Subcutaneous abdominal adipose tissue (tissue), 5 donors: Measurements from ENCODE around the gene COL4A1.

Experiments used
- H3K27ac ChIP-seq: one replicate; pipeline ENCODE4 v1.7.0; 2013; ENCODE audit warnings: low read depth, mild to moderate bottlenecking, inconsistent platforms, low read length, moderate library complexity
- H3K27me3 ChIP-seq, 5 donors: one replicate each; pipeline ENCODE4 v1.7.0; 2013; ENCODE audit warnings: low read length in 5 of 5, inconsistent platforms in 1 of 5; ENCODE audit not compliant: control insufficient read depth in 5 of 5, insufficient read depth in 4 of 5
- H3K36me3 ChIP-seq, 5 donors: one replicate each; pipeline ENCODE4 v1.7.0; 2013; ENCODE audit warnings: low read length in 5 of 5; ENCODE audit not compliant: control insufficient read depth in 5 of 5, insufficient read depth in 5 of 5
- H3K4me1 ChIP-seq, 5 donors: one replicate each; pipeline ENCODE4 v1.7.0; 2013; ENCODE audit warnings: low read length in 5 of 5, mild to moderate bottlenecking in 3 of 5, moderate library complexity in 1 of 5; ENCODE audit not compliant: control insufficient read depth in 5 of 5, insufficient read depth in 5 of 5
- H3K4me3 ChIP-seq, 5 donors: one replicate each; pipeline ENCODE4 v1.7.0; 2013; ENCODE audit warnings: low read length in 5 of 5, low read depth in 1 of 5
- H3K9ac ChIP-seq, 5 donors: one replicate each; pipeline ENCODE4 v1.7.0; 2013; ENCODE audit warnings: low read length in 5 of 5, mild to moderate bottlenecking in 4 of 5, moderate library complexity in 3 of 5
- H3K9me3 ChIP-seq, 5 donors: one replicate each; pipeline ENCODE4 v1.7.0; 2013; ENCODE audit warnings: low read length in 5 of 5; ENCODE audit not compliant: control insufficient read depth in 5 of 5
- donor health status: healthy.
- donor health status: healthy.
- donor health status: healthy.
- donor health status: healthy.
- donor health status: healthy.

Gene COL4A1

DNA sequence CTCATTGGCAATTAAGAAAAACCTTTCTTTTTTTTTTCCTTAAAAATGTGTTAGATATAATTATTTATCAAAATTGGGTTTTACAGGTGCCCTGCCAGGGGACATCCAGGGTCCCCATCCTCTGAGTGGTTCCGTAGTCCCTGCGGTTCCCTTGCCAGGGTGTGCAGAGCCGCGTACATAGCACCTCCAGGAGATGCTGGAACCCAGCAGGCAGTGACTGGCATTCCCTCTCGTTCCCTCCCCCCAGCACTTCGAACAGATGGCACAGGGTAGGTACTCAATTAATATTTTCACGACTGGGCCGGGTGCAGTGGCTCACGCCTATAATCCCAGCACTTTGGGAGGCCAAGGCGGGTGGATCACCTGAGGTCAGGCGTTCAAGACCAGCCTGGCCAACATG lies 82.0 kb downstream of the COL4A1 start:
- no peak overlapping the region for H3K4me3 ChIP-seq
- no peaks in the 10 kb centered on the region for H3K27me3 ChIP-seq
- peaks cover 0 to 7% (median 3%) of the 10 kb centered on the region in 5 donors for H3K36me3 ChIP-seq
- peaks cover 13 to 64% (median 55%) of the 10 kb centered on the region in 5 donors for H3K4me1 ChIP-seq
- H3K9me3 ChIP-seq = no peaks in the 10 kb centered on the region
- H3K27ac ChIP-seq = no peak overlapping the region
- H3K9ac ChIP-seq = no peak overlapping the region

DNA sequence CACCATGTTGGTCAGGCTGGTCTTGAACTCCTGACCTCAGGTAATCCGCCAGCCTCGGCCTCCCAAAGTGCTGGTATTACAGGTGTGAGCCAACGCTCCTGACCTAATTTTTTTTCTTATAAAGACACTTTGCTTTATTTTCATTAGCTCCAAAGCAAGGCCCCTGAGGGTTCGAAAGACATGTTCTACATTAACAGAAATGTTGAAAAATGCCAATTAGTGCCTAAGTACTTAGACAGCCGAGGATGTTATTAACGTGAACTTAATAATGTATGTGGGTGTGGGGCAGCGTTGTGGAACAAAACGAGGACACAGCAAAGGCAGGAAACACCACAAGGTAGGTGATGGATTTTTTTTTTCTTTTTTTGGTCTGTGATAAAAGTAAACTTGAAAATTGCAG lies 82.4 kb downstream of the COL4A1 start:
- H3K27ac ChIP-seq = peak overlapping the region; percentile 54

DNA sequence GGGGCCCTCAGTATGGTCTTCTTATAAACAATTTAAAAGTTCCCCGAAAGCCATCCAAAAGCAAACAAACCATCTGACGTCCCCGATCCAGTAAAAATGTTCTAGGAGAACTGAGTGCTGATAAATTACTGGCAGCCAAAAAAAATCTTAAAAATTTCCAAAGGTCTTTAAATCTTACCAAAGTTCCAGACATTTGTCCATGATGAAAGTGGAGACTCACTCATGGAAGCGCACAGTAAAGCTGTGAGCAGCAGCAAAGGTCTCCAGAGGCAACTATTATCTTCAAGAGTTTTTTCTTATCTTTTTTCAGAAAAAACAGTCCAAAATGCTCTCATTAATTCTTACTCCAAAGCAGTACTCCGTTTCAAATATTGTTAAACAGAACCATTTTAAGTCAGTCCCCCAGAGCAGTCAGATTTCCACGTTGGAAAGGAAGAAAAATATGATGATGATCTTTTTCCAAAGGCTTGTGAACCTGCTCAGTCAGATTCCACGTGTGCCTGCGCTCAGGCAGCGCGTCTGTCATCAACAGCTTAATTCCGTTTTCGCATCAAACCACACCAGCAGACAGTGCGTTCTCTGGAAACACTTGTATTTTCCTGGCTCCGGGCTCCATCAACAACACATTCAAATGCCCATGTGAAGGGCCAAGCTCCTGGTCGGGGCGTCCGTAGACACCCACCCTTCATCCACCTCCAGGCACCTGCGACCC lies 85.4 kb downstream of the COL4A1 start:
- Histone ChIP-seq H3K9ac (peak overlapping the region in 4 of 5 donors; percentile 21 to 69 (median 68)), H3K27ac (peak overlapping the region; percentile 90), H3K4me1 (peaks cover 11 to 60% (median 53%) of the 10 kb centered on the region in 5 donors), H3K9me3 (no peaks in the 10 kb centered on the region), H3K27me3 (no peaks in the 10 kb centered on the region), H3K36me3 (peaks cover 0 to 9% (median 7%) of the 10 kb centered on the region in 5 donors), H3K4me3 (no peak overlapping the region)

More for the DNA sequence above, 82.4 kb downstream of the COL4A1 start:
- Histone ChIP-seq H3K4me3 (no peak overlapping the region), H3K9me3 (no peaks in the 10 kb centered on the region), H3K36me3 (peaks cover 0 to 3% (median 0%) of the 10 kb centered on the region in 5 donors), H3K27me3 (no peaks in the 10 kb centered on the region), H3K4me1 (peaks cover 13 to 59% (median 50%) of the 10 kb centered on the region in 5 donors), H3K9ac (no peak overlapping the region)

DNA sequence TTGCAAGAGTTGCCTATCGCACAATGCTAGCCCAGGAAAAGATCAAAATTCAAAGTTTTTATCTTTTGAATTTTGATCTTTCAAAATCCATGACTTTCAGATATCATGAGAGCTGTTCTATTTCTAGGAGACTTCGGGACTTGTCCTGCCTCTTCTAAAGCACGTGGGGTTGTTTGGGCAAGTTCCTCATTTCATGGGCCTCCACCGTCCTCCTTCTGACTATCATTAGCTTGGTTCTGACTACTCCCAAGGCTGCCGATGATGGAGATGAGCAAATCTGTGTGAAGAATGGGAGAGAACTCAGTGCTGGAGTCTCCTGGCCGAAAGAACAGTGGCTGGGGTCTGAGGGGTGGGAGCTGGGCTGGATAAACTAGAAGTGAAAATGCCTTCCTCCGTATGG lies 86.5 kb downstream of the COL4A1 start:
- H3K4me1 ChIP-seq = peaks cover 14 to 64% (median 58%) of the 10 kb centered on the region in 5 donors
- H3K4me3 ChIP-seq = no peak overlapping the region
- H3K9me3 ChIP-seq = no peaks in the 10 kb centered on the region
- peaks cover 0 to 9% (median 7%) of the 10 kb centered on the region in 5 donors for H3K36me3 ChIP-seq
- H3K27me3 ChIP-seq = no peaks in the 10 kb centered on the region
- H3K9ac ChIP-seq = peak overlapping the region in 2 of 5 donors; percentile 28 to 59
- peak overlapping the region; percentile 90 for H3K27ac ChIP-seq

GRCh38 chr13:110218581-110219201 lies 88.3 kb downstream of the COL4A1 start:
- Histone ChIP-seq H3K27me3 (no peaks in the 10 kb centered on the region), H3K27ac (peak overlapping the region; percentile 95), H3K9me3 (no peaks in the 10 kb centered on the region), H3K9ac (peak overlapping the region in 1 of 5 donors; percentile 36), H3K4me1 (peaks cover 14 to 66% (median 54%) of the 10 kb centered on the region in 5 donors), H3K36me3 (peaks cover 0 to 14% (median 10%) of the 10 kb centered on the region in 5 donors), H3K4me3 (no peak overlapping the region)

DNA sequence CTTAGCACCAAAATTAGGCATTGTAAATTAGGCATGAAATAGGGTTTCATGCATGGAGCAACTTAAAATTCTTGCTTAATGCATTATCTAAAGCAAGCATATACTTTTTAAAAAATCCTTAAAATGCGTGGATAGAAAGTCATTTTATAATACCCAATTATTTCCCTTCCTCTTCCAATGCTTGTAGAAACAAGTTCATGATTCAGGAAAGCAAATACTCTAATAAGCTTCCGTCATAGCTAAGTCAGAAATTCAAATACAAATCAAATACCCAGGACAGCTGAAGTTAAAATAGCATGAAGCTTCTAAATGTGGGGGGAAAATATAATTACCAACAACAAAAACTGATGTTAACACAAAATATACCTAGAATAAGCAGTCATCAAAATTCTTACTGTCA lies 89.1 kb downstream of the COL4A1 start:
- Histone ChIP-seq H3K9ac (no peak overlapping the region), H3K9me3 (no peaks in the 10 kb centered on the region), H3K36me3 (peaks cover 4 to 23% (median 17%) of the 10 kb centered on the region in 5 donors), H3K27me3 (no peaks in the 10 kb centered on the region), H3K27ac (peak overlapping the region; percentile 95), H3K4me1 (peaks cover 14 to 67% (median 51%) of the 10 kb centered on the region in 5 donors), H3K4me3 (no peak overlapping the region)

DNA sequence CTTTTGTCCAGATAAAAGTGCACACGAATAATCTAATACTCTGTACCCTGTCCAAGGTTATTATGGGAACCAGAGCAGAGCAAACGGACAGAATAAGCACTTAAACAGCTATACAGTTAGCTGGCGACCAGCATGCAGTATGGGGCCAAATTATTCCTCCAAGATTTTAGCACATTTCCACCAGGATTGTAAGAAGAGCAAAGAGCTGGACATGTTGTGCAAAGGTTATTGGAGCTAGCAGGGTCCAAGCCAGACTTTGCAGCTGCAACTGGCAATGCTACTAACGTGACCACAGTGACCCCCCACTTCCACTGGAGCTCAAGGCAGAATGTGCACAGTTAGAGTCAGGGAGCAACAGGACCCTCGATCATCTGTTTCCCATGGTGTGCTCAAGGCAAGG lies 89.9 kb downstream of the COL4A1 start:
- Histone ChIP-seq H3K27ac (peak overlapping the region; percentile 95), H3K27me3 (no peaks in the 10 kb centered on the region), H3K9me3 (no peaks in the 10 kb centered on the region), H3K36me3 (peaks cover 7 to 30% (median 24%) of the 10 kb centered on the region in 5 donors), H3K9ac (peak overlapping the region in 2 of 5 donors; percentile 21), H3K4me3 (no peak overlapping the region), H3K4me1 (peaks cover 14 to 65% (median 51%) of the 10 kb centered on the region in 5 donors)

DNA sequence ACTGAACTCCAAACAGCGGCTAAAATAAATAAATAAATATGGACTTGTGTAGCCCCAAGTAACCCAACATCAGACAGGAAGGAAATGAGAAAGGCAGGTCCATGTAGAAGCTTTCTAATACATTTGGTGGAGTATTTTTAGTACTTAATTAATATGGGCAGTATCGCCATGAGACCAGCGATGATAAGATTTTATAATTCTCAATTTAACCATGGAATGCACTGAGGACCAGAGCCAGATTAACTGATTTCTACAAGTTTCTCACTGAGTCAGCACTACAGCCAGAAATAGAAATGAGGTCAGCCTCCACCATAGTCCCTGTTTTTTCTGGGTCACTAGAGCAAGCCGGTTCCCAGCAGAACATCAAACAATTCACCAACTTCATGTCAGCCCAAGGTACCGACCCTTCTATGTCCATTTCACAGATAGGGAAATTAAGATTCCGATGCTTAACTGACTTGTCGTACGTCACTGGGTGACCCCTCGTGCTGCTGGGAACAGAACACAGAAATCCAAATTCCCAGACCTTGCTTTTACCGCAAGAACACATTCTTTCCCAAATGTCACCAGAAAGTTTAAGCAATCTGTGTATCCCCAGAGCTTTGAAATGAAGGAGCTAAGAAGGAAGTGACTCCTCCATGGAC lies 90.4 kb downstream of the COL4A1 start:
- peak overlapping the region; percentile 95 for H3K27ac ChIP-seq
- H3K4me1 ChIP-seq = peaks cover 14 to 60% (median 45%) of the 10 kb centered on the region in 5 donors
- no peak overlapping the region for H3K4me3 ChIP-seq
- H3K9ac ChIP-seq = peak overlapping the region in 4 of 5 donors; percentile 15 to 65 (median 53)
- H3K9me3 ChIP-seq = no peaks in the 10 kb centered on the region
- peaks cover 10 to 35% (median 28%) of the 10 kb centered on the region in 5 donors for H3K36me3 ChIP-seq
- H3K27me3 ChIP-seq = no peaks in the 10 kb centered on the region

GRCh38 chr13:110216006-110216397 lies 91.0 kb downstream of the COL4A1 start:
- Histone ChIP-seq H3K4me1 (peaks cover 14 to 60% (median 42%) of the 10 kb centered on the region in 5 donors), H3K27ac (peak overlapping the region; percentile 95), H3K9me3 (no peaks in the 10 kb centered on the region), H3K27me3 (no peaks in the 10 kb centered on the region), H3K9ac (peak overlapping the region in 3 of 5 donors; percentile 15 to 65 (median 49)), H3K4me3 (no peak overlapping the region), H3K36me3 (peaks cover 13 to 40% (median 33%) of the 10 kb centered on the region in 5 donors)
